ENCODE results near the gene GFY. TPM values are rescaled to one million over a fixed set of nuclear protein-coding genes. Genes with fewer than 3 reads are reported as not detected.

GFY gene
- total and polyA plus RNA-seq, 9 of the 15 experiments (the other 6 are each of a cell fraction or from before 2014, with no cell fraction given): 0.06 to 0.40 (median 0.19) TPM; not detected in 3

- TF ChIP-seq NFIX (CRISPR knock-in tag; IDR thresholded peaks at IDR 0.05; ENCODE audit: low read depth) (no peak), RBM22 (IDR thresholded peaks at IDR 0.05; ENCODE audit: low read depth, low read length, poor library complexity, severe bottlenecking) (no peak), NCOA2 (IDR thresholded peaks at IDR 0.05; ENCODE audit: partially characterized antibody in 2 of 2) (no peak), POU5F1 (IDR thresholded peaks at IDR 0.05; ENCODE audit: borderline replicate concordance, low read depth, low read length, partially characterized antibody) (peak; percentile 28), RBM17 (IDR thresholded peaks at IDR 0.05; ENCODE audit: borderline replicate concordance, low read depth, low read length) (no peak), KAT2B (IDR thresholded peaks at IDR 0.05; ENCODE audit: low read depth, low read length) (peak; percentile 75), NRF1 (conservative IDR thresholded peaks at IDR 0.05 in 1 of 2, IDR thresholded peaks at IDR 0.05 in 1 of 2) (0 out of 4 replicates have a peak, but pooled peaks of 1 of the 2 experiments have one; percentile 11), ZNF77 (CRISPR knock-in tag; IDR thresholded peaks at IDR 0.05) (no peak)
- TF ChIP-seq, protein P1, sequence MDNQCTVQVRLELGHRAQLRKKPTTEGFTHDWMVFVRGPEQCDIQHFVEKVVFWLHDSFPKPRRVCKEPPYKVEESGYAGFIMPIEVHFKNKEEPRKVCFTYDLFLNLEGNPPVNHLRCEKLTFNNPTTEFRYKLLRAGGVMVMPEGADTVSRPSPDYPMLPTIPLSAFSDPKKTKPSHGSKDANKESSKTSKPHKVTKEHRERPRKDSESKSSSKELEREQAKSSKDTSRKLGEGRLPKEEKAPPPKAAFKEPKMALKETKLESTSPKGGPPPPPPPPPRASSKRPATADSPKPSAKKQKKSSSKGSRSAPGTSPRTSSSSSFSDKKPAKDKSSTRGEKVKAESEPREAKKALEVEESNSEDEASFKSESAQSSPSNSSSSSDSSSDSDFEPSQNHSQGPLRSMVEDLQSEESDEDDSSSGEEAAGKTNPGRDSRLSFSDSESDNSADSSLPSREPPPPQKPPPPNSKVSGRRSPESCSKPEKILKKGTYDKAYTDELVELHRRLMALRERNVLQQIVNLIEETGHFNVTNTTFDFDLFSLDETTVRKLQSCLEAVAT (IDR thresholded peaks at IDR 0.05): peak in 1 of 2 experiments; percentile 15; a peak in 1 of 4 replicates
- TF ChIP-seq, protein P2, sequence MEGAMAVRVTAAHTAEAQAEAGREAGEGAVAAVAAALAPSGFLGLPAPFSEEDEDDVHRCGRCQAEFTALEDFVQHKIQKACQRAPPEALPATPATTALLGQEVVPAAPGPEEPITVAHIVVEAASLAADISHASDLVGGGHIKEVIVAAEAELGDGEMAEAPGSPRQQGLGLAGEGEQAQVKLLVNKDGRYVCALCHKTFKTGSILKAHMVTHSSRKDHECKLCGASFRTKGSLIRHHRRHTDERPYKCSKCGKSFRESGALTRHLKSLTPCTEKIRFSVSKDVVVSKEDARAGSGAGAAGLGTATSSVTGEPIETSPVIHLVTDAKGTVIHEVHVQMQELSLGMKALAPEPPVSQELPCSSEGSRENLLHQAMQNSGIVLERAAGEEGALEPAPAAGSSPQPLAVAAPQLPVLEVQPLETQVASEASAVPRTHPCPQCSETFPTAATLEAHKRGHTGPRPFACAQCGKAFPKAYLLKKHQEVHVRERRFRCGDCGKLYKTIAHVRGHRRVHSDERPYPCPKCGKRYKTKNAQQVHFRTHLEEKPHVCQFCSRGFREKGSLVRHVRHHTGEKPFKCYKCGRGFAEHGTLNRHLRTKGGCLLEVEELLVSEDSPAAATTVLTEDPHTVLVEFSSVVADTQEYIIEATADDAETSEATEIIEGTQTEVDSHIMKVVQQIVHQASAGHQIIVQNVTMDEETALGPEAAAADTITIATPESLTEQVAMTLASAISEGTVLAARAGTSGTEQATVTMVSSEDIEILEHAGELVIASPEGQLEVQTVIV (CRISPR knock-in tag; IDR thresholded peaks at IDR 0.05; ENCODE audit: borderline replicate concordance): no peak
- TF ChIP-seq, protein P3, sequence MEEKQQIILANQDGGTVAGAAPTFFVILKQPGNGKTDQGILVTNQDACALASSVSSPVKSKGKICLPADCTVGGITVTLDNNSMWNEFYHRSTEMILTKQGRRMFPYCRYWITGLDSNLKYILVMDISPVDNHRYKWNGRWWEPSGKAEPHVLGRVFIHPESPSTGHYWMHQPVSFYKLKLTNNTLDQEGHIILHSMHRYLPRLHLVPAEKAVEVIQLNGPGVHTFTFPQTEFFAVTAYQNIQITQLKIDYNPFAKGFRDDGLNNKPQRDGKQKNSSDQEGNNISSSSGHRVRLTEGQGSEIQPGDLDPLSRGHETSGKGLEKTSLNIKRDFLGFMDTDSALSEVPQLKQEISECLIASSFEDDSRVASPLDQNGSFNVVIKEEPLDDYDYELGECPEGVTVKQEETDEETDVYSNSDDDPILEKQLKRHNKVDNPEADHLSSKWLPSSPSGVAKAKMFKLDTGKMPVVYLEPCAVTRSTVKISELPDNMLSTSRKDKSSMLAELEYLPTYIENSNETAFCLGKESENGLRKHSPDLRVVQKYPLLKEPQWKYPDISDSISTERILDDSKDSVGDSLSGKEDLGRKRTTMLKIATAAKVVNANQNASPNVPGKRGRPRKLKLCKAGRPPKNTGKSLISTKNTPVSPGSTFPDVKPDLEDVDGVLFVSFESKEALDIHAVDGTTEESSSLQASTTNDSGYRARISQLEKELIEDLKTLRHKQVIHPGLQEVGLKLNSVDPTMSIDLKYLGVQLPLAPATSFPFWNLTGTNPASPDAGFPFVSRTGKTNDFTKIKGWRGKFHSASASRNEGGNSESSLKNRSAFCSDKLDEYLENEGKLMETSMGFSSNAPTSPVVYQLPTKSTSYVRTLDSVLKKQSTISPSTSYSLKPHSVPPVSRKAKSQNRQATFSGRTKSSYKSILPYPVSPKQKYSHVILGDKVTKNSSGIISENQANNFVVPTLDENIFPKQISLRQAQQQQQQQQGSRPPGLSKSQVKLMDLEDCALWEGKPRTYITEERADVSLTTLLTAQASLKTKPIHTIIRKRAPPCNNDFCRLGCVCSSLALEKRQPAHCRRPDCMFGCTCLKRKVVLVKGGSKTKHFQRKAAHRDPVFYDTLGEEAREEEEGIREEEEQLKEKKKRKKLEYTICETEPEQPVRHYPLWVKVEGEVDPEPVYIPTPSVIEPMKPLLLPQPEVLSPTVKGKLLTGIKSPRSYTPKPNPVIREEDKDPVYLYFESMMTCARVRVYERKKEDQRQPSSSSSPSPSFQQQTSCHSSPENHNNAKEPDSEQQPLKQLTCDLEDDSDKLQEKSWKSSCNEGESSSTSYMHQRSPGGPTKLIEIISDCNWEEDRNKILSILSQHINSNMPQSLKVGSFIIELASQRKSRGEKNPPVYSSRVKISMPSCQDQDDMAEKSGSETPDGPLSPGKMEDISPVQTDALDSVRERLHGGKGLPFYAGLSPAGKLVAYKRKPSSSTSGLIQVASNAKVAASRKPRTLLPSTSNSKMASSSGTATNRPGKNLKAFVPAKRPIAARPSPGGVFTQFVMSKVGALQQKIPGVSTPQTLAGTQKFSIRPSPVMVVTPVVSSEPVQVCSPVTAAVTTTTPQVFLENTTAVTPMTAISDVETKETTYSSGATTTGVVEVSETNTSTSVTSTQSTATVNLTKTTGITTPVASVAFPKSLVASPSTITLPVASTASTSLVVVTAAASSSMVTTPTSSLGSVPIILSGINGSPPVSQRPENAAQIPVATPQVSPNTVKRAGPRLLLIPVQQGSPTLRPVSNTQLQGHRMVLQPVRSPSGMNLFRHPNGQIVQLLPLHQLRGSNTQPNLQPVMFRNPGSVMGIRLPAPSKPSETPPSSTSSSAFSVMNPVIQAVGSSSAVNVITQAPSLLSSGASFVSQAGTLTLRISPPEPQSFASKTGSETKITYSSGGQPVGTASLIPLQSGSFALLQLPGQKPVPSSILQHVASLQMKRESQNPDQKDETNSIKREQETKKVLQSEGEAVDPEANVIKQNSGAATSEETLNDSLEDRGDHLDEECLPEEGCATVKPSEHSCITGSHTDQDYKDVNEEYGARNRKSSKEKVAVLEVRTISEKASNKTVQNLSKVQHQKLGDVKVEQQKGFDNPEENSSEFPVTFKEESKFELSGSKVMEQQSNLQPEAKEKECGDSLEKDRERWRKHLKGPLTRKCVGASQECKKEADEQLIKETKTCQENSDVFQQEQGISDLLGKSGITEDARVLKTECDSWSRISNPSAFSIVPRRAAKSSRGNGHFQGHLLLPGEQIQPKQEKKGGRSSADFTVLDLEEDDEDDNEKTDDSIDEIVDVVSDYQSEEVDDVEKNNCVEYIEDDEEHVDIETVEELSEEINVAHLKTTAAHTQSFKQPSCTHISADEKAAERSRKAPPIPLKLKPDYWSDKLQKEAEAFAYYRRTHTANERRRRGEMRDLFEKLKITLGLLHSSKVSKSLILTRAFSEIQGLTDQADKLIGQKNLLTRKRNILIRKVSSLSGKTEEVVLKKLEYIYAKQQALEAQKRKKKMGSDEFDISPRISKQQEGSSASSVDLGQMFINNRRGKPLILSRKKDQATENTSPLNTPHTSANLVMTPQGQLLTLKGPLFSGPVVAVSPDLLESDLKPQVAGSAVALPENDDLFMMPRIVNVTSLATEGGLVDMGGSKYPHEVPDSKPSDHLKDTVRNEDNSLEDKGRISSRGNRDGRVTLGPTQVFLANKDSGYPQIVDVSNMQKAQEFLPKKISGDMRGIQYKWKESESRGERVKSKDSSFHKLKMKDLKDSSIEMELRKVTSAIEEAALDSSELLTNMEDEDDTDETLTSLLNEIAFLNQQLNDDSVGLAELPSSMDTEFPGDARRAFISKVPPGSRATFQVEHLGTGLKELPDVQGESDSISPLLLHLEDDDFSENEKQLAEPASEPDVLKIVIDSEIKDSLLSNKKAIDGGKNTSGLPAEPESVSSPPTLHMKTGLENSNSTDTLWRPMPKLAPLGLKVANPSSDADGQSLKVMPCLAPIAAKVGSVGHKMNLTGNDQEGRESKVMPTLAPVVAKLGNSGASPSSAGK (IDR thresholded peaks at IDR 0.05): no peak; the same call in 1 of the 2 replicates
These were observed 48.8 kb downstream of the GFY start, which contains the start of gene FLT3LG (continued) for GRCh38 chr19:49473868-49474541.
